Occipital lobe (tissue), 3 donors: ENCODE measurements around the gene ZNF723. TPM values are rescaled to one million over a fixed set of nuclear protein-coding genes. Genes with fewer than 3 reads are reported as not detected.
A peak's percentile ranks its signal among the peaks of the same experiment; 100 is the strongest.
"Not testable (repeated sequence)": the region's sequence is repeated elsewhere in the genome, so short reads cannot be mapped to it uniquely, and the experiment has no call there.

Experiments used
- DNase-seq: peaks from one replicate; lab custom pipeline; 2025; lab: John Stamatoyannopoulos, UW
- small RNA-seq: library from RNA; depleted of rRNA; stranded (forward); fragments of <200 nt; gene quantifications from one replicate; pipeline ENCODE3, GENCODE V24; 2014
- total RNA-seq: library from RNA; depleted of rRNA; stranded (reverse); fragments of >200 nt; gene quantifications from one replicate; pipeline ENCODE4 v1.2.3, GENCODE V29; 2014

Gene ZNF723
- total RNA-seq, result not detected

GRCh38 chr19:22832031-22832762, at the start of gene ZNF723:
ZNF723 (plus strand) TSS chr19:22832291; CDS start chr19:22832380, 89 bp downstream.
- no peak for DNase-seq

GRCh38 chr19:22783651-22784410, 48.3 kb upstream of the ZNF723 start, which contains the start of gene ZNF99:
ZNF99 (minus strand) TSS chr19:22784151; CDS start chr19:22784016, 135 bp downstream.
- DNase-seq, result peak; percentile 28

GRCh38 chr19:22792863-22793262, 39.2 kb upstream of the ZNF723 start:
- DNase-seq, result not testable (repeated sequence)

- DNase-seq, result no peak
Observed at GRCh38 chr19:22797040-22797439, 35.1 kb upstream of the ZNF723 start.

- no peak for DNase-seq
Observed at GRCh38 chr19:22806418-22806817, 25.7 kb upstream of the ZNF723 start.

- no peak for DNase-seq
Observed at GRCh38 chr19:22807061-22807835, 24.8 kb upstream of the ZNF723 start.

GRCh38 chr19:22814124-22814523, 18.0 kb upstream of the ZNF723 start:
- no peak for DNase-seq

GRCh38 chr19:22831211-22831610, 880 bp upstream of the ZNF723 start:
- no peak for DNase-seq

- DNase-seq, result not testable (repeated sequence)
Observed at GRCh38 chr19:22857713-22858320, 25.7 kb downstream of the ZNF723 start.

GRCh38 chr19:22882797-22883196, 50.7 kb downstream of the ZNF723 start:
- no peak for DNase-seq

GRCh38 chr19:22893855-22894270, 61.8 kb downstream of the ZNF723 start:
- DNase-seq, result no peak

GRCh38 chr19:22901431-22902130, 69.5 kb downstream of the ZNF723 start:
- no peak for DNase-seq

Small RNA genes lying within 50 kb of the gene (small RNA-seq; reads per million reads assigned to genes)
- gene VN1R88P, result not detected

Other genes starting within 250 kb of the ZNF723 start
- gene ZNF492, start 198.0 kb upstream of the ZNF723 start, total RNA-seq, result 4.4 TPM
- gene ZNF99, start 48.1 kb upstream of the ZNF723 start, total RNA-seq, result 0.16 TPM
- gene ZNF728, start 170.9 kb downstream of the ZNF723 start, total RNA-seq, result 0.16 TPM